NCI-H146 treated with DMSO at 0.1 percent for 48 hours (cell line): ENCODE data around the gene STKLD1.
A peak's percentile ranks its signal among the peaks of the same experiment; 100 is the strongest.

Experiments
- DNase-seq: peaks from one replicate; lab custom pipeline; 2025; ENCODE audit not compliant: unreplicated experiment; lab: John Stamatoyannopoulos, UW

The STKLD1 gene

DNA sequence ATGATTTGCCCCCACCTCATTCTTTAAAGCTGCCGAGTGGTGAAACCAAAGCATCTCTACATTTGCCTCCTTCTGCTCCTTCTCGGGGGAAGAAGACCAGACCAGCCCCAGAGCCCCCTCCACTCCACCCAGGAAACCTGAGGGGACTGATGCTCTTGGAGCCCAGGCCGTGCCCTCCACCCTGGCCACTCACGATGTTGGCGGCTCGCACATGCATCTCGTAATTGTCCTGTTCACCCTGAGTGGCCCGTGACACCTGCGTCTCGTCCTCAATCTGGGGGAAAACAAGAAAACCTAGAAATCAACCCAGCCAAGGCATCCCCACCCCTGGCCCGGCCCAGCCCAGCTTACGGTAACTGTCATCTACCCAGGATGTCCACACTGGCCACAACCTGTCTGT, 31.2 kb upstream of the STKLD1 start:
- no peak for DNase-seq

DNA sequence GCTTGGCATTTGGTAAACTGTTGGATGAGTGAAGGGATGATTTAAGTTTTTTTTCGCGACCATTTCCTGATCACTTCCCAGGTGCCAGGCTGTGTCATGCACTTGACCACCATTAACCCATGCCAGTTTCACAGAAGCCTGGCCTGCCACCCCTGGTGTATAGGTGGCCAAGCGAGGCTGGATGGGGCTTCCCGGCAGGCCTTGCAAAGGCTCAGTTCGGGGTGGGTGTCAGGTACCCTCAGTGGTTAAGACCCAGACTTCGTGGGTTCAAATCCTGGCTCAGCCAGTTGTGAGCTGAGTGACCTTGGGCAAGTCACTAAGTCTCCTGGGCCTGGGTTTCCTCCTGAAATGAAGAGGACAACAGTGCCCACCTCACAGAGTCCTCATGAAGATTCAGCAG, 30.6 kb upstream of the STKLD1 start:
- no peak for DNase-seq

DNA sequence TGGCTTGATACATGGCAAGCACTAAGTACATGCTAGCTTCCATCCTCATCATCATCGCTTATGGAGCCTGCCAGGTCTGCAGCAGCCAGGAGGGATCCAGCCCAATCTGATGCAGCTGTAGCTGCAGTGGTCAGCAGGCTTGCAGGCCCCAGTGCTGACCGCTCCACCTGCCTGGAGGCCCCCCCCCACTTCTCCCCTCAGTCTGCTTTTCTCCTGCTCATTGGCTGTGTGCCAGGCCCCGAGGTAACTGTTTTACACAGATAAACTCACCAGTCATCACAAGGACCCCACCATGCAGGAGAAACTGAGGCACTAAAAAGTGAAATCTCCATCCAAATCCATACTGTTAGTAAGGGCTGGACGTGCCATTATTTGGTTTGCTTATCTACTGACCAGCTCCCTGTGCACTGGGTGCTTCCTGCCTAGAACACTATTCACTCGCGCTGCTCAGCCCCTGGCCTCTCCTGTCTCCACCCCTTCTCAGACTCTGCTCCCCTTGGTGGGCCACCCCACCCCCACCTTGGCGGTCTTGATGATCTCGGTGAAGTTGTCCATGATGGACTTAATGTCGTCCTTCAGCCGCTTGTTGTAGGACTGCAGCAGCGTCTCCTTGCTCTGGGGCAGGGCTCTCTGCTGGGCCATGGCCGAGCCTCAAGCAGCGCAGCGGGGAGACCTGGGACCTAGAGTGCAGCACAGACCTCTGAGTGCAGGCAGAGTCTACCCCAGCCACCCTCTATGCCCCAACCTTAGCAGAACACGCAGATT, 30.0 kb upstream of the STKLD1 start:
- no peak for DNase-seq

DNA sequence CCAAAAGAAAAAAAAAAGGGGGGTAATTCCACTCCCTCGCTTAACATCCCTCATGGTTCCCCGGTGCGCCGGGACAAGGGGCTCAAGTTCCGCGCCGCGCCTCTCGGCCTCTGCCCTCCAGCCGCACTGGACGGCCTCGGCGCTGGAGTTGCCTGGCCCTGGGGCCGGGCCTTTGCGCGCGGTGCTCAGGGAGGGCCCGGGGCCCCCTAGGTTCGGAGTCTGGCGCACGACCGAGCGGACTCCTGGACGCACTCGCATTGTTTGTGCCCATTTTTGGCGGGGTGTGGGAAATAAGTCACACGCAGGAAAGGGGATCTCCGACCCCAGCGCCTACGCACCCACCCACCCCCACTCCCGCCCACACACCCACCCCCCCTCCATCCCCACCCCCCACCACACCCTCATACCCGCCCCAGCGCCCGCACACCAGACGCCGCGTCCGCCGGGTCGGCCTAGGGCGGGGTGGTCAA, 28.6 kb upstream of the STKLD1 start:
- DNase-seq: no peak

DNA sequence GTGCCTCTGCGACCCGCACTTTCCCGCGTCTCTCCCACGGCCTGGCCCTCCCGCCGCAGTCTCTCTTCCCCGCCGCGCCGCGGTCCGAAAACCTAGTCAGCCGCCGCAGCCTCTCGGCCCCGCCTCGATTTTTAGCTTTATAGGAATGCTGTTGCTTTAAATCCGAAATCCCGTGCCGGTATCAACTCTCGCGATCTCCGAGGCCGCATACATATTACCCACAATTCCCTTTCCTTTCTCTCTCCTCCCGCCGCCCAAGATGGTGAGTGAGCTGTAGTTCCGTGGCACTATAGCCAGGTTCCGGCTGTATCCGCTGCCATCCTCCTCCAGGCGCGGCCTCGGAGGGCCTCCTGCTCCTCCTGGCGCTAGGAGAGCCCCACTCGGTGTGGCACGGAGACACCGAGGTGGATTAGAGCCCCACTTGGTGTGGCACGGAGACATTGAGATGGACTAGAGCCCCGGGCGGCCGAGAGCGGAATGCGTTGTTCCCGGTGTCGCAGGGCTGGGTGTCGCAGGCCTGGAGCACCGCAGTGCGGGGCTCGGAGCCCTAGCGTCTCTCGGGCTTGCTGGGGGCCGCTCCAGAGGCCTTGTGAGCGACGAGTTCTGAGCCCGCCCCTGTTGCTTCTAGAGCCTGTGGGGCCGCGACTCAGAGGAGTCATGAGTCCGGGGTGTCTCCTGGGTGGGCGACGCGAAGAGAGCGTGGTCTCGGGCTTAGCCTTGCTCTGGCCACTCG, 28.0 kb upstream of the STKLD1 start, which contains the start of the genes MED22 and RPL7A:
TSS of gene MED22 (minus strand) at position 147 of the 733 bp plus-strand sequence. CDS start 1,469 bp downstream, outside the sequence.
TSS of gene RPL7A (plus strand) at position 234 of the 733 bp plus-strand sequence. CDS start at position 260, 26 bp downstream.
- DNase-seq: peak; percentile 87

DNA sequence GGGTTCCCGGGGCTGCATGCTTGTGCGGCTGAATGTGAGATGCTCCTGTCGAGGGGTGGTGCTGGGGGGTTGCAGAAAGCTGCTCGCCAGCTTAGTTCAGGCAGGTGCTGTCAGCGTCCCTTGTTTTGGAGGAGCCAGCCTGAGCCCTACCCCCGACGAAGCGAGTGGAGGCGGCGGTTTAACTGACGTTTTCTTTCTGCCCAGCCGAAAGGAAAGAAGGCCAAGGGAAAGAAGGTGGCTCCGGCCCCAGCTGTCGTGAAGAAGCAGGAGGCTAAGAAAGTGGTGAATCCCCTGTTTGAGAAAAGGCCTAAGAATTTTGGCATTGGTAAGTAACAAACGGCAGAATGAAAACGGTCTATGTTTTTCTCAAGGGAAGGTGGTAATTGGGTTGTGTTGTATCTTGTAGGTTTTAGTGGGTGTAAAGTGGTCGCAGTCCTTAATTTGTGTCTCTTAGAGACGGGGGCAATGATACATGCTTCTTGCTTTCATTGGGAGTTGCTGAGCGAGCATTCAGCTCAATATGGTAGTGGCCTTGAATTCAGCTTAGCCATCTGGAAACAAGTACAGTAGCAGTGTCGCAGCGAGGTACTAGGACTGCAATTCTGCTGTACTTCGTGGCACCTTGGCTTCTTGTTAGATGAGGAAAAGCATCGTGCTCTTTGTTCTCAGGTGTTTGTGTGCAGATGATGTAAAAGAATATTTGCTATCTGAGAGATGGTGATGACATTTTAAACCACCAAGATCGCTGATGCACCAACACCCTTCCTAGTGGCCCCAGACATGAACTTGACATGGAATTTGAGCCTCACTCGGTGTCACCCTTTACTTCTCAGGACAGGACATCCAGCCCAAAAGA, 27.2 kb upstream of the STKLD1 start:
- no peak for DNase-seq

DNA sequence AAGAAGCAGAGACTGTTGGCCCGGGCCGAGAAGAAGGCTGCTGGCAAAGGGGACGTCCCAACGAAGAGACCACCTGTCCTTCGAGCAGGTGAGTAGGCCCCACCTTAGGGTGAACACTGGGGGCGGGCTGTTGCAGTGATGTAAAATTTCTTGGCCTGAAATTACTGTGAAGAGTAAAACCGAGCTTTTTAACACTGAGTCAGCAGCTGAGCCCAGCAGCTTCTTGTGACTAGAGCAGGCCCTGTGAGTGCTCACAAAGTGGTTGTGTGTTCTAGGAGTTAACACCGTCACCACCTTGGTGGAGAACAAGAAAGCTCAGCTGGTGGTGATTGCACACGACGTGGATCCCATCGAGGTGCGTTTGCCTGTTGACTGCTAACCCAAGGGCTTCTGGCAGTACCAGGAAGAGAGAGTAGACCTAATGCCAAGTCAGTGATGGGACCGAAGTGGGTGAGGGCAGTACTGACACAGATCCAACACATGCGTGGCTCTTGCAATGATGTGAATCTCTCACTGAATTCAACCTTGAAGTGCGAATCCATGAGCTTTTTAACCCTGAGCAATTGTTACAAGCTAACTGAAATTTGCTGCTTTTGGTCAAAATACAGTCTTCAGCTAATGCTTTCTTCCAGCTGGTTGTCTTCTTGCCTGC, 26.1 kb upstream of the STKLD1 start:
- no peak for DNase-seq

DNA sequence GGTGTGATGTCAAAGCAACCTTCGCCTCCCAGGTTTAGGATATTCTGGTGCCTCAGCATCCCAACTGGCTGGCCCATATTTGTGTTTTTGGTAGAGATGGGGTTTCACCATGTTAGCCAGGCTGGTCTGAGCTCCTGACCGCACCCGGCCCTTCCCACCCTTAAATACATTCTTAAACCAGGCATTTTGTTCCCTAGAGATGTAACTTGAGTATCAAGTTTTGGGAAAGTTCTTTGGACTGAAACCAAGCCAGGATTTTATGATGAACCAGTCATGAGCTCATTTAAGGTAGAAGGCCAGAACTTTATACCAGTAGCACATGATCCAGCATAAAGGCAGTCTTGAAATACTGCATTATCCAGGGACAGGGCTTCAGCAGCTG, 24.6 kb upstream of the STKLD1 start:
- no peak for DNase-seq

DNA sequence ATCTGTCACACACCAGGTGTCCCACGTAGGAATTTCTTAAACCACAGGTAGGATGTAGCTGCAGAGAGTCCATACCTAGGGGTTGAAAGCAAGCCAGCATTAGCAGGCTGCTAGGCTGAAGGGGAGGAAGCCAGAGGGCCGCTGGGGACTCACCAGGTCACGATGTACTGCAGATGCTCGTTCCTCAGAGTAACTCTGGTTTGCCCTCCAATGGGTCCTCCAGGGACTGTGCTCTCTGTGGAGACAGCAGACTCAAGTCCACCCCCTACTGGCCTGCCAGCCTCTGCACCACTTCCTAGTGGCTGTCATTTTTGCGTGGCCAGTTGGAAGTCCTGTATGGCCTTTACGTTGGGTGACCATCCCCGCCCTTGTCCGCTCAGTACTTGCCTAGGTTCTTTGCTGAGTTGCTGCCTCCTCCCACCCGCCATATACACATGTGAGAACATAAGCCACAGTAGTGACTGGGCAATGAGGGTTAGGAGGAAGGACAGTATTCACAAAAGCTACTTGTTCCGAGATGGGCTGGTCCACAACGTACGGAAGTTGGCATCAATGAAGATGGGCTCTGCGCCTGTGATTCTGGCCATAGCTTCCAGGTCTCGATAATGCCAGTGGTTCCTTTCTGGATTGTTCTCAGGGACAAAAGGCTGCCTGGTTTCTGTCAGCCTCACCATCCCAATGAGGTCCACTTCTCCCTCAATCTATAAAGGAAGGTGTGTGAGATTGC, 24.1 kb upstream of the STKLD1 start:
- no peak for DNase-seq

DNA sequence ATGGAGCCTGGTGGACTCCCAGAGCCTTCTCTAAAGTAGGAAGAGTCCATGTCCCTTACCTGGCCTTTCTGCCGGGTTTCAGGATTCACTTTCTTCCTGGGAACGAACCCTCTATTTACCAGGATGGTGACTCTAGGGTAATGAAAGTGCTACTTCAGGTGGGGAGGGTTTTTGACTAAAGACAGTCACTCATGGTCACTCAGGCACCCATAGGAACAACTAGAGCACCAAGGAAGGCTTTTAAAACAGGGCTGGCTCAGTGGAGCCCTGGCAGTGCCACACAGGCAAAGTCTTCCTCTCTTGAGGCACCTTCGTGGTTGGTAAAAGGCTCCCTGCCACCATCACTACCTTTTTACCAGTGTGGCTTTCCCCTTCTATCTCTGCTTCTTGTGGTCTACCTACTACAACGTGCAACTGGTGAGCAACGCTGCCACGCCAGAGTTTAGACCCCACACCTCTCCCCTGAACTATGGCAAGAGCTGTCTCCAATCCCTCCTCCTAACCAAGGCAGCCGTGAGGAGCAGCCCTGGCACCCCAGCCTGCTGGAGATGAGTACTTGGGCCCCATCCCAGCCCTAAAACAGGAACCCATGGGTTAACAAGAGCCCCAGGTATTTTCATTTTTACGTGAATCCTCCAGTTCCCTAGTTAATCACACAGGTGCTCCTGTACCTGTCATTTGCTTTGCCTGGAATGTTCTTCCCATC, 23.4 kb upstream of the STKLD1 start:
- no peak for DNase-seq

DNA sequence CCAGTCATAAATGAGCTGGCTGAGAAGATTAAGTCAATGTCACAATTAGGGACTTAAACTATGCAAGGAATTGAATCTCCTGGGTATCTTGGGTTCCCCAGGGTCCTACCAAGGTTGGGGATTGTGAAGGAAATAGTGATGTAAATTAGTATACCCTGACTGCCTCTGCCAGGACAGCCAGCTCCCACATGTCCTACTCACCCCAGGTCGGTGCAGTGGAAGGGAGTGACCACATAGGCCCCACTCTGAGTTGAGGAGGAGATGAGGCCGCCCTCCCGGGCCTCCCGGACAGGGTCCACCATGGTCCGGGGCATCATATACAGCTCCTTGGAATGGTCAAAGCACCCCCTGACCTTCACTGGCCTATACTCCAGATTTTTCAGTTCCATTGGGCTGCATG, 22.6 kb upstream of the STKLD1 start:
- DNase-seq: no peak

DNA sequence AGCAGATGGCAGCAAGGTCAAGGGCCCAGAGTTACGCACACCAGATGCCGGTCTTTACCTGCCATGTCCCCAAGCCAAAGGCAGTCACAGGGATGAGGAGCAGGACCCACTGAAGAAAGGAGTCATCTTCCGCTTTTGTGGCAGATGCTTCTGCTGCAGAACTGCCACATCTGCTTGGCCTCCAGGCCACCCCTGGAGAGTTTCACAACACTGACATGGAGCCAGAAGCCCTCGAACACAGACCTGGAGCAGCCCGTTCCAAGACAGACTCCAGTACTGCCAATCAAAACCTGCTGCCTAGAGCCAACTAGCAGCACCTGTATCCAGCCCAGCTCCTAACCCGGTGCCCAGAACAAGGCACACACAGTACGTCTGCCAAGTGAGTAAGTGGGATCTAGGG, 21.4 kb upstream of the STKLD1 start:
- DNase-seq: no peak

DNA sequence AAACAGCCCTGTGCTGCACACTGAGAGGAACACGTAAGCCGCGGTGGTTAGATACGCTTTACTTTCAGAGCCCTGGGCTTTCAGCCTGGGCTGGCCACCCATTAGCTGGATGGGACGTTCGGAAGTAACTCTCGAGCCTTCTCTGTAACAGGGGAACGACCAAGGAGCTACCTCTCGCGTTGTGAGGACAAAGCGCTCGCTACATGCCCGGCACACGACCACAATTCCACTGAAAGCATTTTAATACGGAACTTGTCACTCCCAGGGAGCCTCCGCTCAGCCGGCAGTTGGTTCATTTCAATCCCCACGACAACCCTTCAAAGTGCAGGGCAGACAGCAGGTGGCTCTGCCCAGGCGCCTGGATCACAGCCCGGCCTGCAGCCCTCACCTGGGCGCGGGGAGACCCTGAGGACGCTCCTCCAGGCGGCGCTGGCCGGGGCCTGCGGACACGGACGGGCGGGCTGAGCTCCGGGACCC, 20.2 kb upstream of the STKLD1 start:
- DNase-seq: peak; percentile 8

DNA sequence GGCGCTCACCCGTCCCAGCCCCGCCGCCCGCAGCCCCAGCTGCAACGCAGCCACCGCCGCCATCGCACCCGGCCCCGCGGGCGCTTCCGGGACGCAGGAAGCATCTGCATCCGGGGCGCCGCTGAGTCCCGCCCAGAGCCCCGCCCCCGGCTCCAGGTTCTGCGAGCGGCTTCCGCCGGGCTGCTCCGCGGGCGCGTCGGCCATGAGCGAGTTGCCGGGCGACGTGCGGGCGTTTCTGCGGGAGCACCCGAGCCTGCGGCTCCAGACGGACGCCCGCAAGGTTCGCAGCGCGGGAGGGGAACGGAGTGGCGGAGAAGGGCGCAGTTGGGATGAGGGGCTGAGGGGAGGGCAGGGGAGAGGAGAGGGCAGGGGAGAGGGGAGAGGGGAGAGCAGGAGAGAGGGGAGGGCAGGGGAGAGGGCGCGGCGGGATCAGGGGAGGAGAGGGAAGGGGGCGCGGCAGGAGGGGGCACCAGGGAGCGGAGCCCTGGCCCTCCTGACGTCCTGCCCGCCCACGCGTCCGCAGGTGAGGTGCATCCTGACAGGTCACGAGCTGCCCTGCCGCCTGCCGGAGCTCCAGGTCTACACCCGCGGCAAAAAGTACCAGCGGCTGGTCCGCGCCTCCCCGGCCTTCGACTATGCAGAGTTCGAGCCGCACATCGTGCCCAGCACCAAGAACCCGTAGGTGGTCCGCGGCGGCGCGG, 19.6 kb upstream of the STKLD1 start, which contains the start of the genes SURF1 and SURF2:
TSS of gene SURF1 (minus strand) at position 97 of the 701 bp plus-strand sequence. CDS start at position 63, 34 bp downstream.
TSS of gene SURF2 (plus strand) at position 160 of the 701 bp plus-strand sequence. CDS start at position 203, 43 bp downstream.
- DNase-seq: peak; percentile 12

DNA sequence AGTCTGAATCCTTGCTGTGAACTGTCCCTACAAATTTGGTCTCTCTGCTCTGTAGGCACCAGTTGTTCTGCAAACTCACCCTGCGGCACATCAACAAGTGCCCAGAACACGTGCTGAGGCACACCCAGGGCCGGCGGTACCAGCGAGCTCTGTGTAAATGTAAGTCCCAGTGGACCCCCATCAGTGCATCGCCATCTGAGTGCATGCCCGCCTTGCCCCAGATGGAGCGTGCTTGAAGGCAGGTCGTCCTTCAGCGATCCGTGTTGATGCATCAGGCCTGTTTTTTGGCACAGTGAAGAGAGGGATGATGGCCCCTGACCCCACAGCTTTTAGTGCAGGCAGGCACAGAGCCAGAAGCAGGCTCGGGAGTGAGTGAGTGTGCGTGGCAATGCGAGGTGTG, 18.5 kb upstream of the STKLD1 start:
- DNase-seq: no peak

DNA sequence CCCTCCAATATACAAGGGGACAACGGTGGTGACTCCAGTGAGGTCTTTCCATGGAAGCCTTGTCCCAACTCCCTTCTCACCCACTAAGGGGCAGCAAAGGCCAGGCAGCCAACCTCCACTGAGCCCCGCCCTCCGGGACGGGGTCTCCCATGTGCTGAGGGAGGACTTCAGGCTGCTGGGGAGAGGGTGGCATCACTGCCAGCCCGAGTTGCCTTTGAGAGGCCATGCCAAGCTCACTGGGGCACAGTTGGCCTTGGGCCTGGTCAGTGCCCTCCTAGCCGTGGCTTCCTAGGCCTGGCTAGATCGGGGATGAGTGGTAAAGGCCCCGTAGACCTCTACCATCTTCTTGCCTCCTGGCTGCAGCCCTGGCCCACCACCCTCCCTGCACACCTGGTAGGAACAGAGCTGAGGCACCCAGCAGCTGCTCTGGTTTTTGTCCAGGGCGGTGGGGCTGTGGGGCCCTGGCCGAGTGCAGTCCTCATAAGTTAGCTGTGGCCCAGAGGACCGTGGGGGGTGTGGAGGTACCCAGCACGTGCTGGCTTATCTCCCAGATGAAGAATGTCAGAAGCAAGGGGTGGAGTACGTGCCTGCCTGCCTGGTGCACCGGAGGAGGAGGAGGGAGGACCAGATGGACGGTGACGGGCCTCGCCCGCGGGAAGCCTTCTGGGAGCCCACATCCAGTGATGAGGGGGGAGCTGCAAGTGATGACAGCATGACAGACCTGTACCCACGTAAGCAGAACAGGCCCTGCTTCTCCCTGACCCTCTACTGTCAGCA, 16.6 kb upstream of the STKLD1 start:
- DNase-seq: no peak
